CD4-positive, alpha-beta T cell (primary cell): ENCODE results near the gene AUTS2. TPM values are rescaled to one million over a fixed set of nuclear protein-coding genes. Genes with fewer than 3 reads are reported as not detected.

Experiments
- ATAC-seq: fragments of 200-7000 bp; cut with Tn5 transposase; one replicate; pipeline ENCODE4 v1.10.0; 2022; ENCODE audit warnings: mild to moderate bottlenecking; ENCODE audit not compliant: poor library complexity
- CTCF ChIA-PET: fragments of 350-600 bp; sonication (Branson Sonifier 250); formaldehyde crosslinking; loops from one replicate; lab custom pipeline; 2021; ENCODE audit warnings: antibody characterized with exemption, inconsistent platforms; lab: Charles Lee
- POLR2A ChIA-PET: fragments of 350-600 bp; sonication (Branson Sonifier 250); formaldehyde crosslinking; loops from one replicate; lab custom pipeline; 2021; ENCODE audit warnings: antibody characterized with exemption, inconsistent platforms; lab: Charles Lee
- DNase-seq, 14 experiments: peaks; one replicate each; pipeline ENCODE4 v3.0.0-alpha.2; 2013 to 2020; ENCODE audit warnings: mixed read lengths in 2 of 14
- H3K27ac ChIP-seq, 2 donors: one replicate each; pipeline versions ENCODE4 v1.5.1 to v1.7.0; 2013; ENCODE audit warnings: low read length in 2 of 2, low read depth in 1 of 2, mild to moderate bottlenecking in 1 of 2
- H3K27me3 ChIP-seq, 2 experiments: 1 replicate in 1 of 2; 2 replicates in 1 of 2; pipeline versions ENCODE4 v1.6.1 to v1.7.0; 2013; ENCODE audit warnings: low read length in 2 of 2, control low read depth in 1 of 2, mild to moderate bottlenecking in 1 of 2, moderate library complexity in 1 of 2; ENCODE audit not compliant: insufficient read depth in 2 of 2, control insufficient read depth in 1 of 2
- H3K36me3 ChIP-seq: one replicate; pipeline ENCODE4 v1.6.1; 2013; ENCODE audit warnings: low read length, control low read depth; ENCODE audit not compliant: insufficient read depth
- H3K4me1 ChIP-seq: one replicate; pipeline ENCODE4 v1.6.1; 2013; ENCODE audit warnings: low read length, control low read depth; ENCODE audit not compliant: insufficient read depth
- H3K4me3 ChIP-seq: one replicate; pipeline ENCODE4 v1.5.1; 2013; ENCODE audit warnings: mild to moderate bottlenecking, low read length, moderate library complexity
- H3K9me3 ChIP-seq, 2 experiments: 1 replicate in 1 of 2; 2 replicates in 1 of 2; pipeline versions ENCODE4 v1.6.1 to v1.7.0; 2013; ENCODE audit warnings: low read length in 2 of 2, mild to moderate bottlenecking in 2 of 2, control low read depth in 1 of 2, moderate library complexity in 1 of 2; ENCODE audit not compliant: control insufficient read depth in 1 of 2, insufficient read depth in 1 of 2
- H3K27ac Mint-ChIP-seq: one replicate; pipeline ENCODE4 v1.8.0; 2020; ENCODE audit warnings: mixed read lengths
- H3K27me3 Mint-ChIP-seq: one replicate; pipeline ENCODE4 v1.8.0; 2021; ENCODE audit warnings: mixed read lengths
- H3K36me3 Mint-ChIP-seq: one replicate; pipeline ENCODE4 v1.8.0; 2021; ENCODE audit warnings: low read depth, mixed read lengths
- H3K4me1 Mint-ChIP-seq: one replicate; pipeline ENCODE4 v1.8.0; 2021; ENCODE audit warnings: low read depth, mixed read lengths
- H3K4me3 Mint-ChIP-seq: one replicate; pipeline ENCODE4 v1.8.0; 2020; ENCODE audit warnings: mild to moderate bottlenecking, mixed read lengths
- H3K9me3 Mint-ChIP-seq: one replicate; pipeline ENCODE4 v1.8.0; 2020; ENCODE audit warnings: mixed read lengths
- intact Hi-C, 2 experiments: fragments of 100-400 bp; cut with DNase I in 1 of 2; cut with micrococcal nuclease in 1 of 2; formaldehyde crosslinking; loops; one replicate each; pipeline versions ENCODE4 v1.15.1 to v1.9.0; 2023 to 2025; cut with DNase I, micrococcal nuclease
- total RNA-seq, 174 experiments: library from RNA in 2 of 174; stranded (reverse) in 2 of 174; gene quantifications; one replicate each; pipeline ENCODE4 v1.2.3 and lab custom pipeline; 2021 to 2026
- TF ChIP-seq, protein P1 (sequence below): fragments of 200-600 bp; IDR thresholded peaks from one replicate; pipeline ENCODE4 v1.8.0; 2022; ENCODE audit warnings: antibody characterized with exemption, mild to moderate bottlenecking

The AUTS2 gene
- total RNA-seq, 2 experiments from 2014 or later = 43.6 to 47.6 TPM

GRCh38 chr7:70618020-70618551 is 1019.8 kb downstream of the AUTS2 start:
- ChIA-PET CTCF (no interaction called here), POLR2A (no interaction called here)
- Histone ChIP-seq H3K9me3 (peaks cover 0 to 9% of the 10 kb centered on the region in 2 experiments), H3K36me3 (no peaks in the 10 kb centered on the region), H3K4me1 (no peaks in the 10 kb centered on the region), H3K27me3 (no peaks in the 10 kb centered on the region), H3K4me3 (no peak overlapping the region), H3K27ac (no peak overlapping the region)
- H3K27me3 Mint-ChIP-seq = no peaks in the 10 kb centered on the region
- no peak overlapping the region for H3K4me3 Mint-ChIP-seq
- no peaks in the 10 kb centered on the region for H3K36me3 Mint-ChIP-seq
- DNase-seq = no peak
- no peak overlapping the region for H3K27ac Mint-ChIP-seq
- intact Hi-C loops = no loop called here
- no peaks in the 10 kb centered on the region for H3K4me1 Mint-ChIP-seq
- TF ChIP-seq, protein P1, sequence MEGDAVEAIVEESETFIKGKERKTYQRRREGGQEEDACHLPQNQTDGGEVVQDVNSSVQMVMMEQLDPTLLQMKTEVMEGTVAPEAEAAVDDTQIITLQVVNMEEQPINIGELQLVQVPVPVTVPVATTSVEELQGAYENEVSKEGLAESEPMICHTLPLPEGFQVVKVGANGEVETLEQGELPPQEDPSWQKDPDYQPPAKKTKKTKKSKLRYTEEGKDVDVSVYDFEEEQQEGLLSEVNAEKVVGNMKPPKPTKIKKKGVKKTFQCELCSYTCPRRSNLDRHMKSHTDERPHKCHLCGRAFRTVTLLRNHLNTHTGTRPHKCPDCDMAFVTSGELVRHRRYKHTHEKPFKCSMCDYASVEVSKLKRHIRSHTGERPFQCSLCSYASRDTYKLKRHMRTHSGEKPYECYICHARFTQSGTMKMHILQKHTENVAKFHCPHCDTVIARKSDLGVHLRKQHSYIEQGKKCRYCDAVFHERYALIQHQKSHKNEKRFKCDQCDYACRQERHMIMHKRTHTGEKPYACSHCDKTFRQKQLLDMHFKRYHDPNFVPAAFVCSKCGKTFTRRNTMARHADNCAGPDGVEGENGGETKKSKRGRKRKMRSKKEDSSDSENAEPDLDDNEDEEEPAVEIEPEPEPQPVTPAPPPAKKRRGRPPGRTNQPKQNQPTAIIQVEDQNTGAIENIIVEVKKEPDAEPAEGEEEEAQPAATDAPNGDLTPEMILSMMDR = no peak
- H3K9me3 Mint-ChIP-seq = no peaks in the 10 kb centered on the region
- no peak for ATAC-seq

- no peaks in the 10 kb centered on the region for H3K27me3 Mint-ChIP-seq
- no peaks in the 10 kb centered on the region for H3K36me3 ChIP-seq
- no peak overlapping the region for H3K4me3 ChIP-seq
- no peak overlapping the region for H3K27ac ChIP-seq
- no peak overlapping the region for H3K27ac Mint-ChIP-seq
- no peaks in the 10 kb centered on the region for H3K36me3 Mint-ChIP-seq
- TF ChIP-seq, protein P1 = no peak
- H3K9me3 ChIP-seq = peaks cover 0 to 9% of the 10 kb centered on the region in 2 experiments
- no peaks in the 10 kb centered on the region for H3K9me3 Mint-ChIP-seq
- no peaks in the 10 kb centered on the region for H3K4me1 ChIP-seq
- ChIA-PET POLR2A (no interaction called here), CTCF (no interaction called here)
- H3K4me1 Mint-ChIP-seq = no peaks in the 10 kb centered on the region
- intact Hi-C loops = no loop called here
- no peak overlapping the region for H3K4me3 Mint-ChIP-seq
- H3K27me3 ChIP-seq = no peaks in the 10 kb centered on the region
- DNase-seq = no peak
- no peak for ATAC-seq
Observed at GRCh38 chr7:70619130-70619529, 1020.9 kb downstream of the AUTS2 start.

GRCh38 chr7:70619659-70620058 is 1021.4 kb downstream of the AUTS2 start:
- Histone ChIP-seq H3K4me3 (no peak overlapping the region), H3K27ac (no peak overlapping the region), H3K27me3 (no peaks in the 10 kb centered on the region), H3K36me3 (no peaks in the 10 kb centered on the region), H3K4me1 (no peaks in the 10 kb centered on the region), H3K9me3 (peaks cover 0 to 6% of the 10 kb centered on the region in 2 experiments)
- ATAC-seq (no peak), DNase-seq (no peak)
- Mint-ChIP-seq H3K36me3 (no peaks in the 10 kb centered on the region), H3K27ac (no peak overlapping the region), H3K27me3 (no peaks in the 10 kb centered on the region), H3K9me3 (no peaks in the 10 kb centered on the region), H3K4me3 (no peak overlapping the region), H3K4me1 (no peaks in the 10 kb centered on the region)
- TF ChIP-seq, protein P1 = no peak
- intact Hi-C loops = no loop called here
- POLR2A ChIA-PET = no interaction called here
- CTCF ChIA-PET = no interaction called here
